ENCODE data around the gene LARP1B. TPM values are rescaled to one million over a fixed set of nuclear protein-coding genes. Genes with fewer than 3 reads are reported as not detected.

Gene LARP1B
- total RNA-seq, 2 experiments from 2014 or later: 17.6 to 18.9 TPM

Other genes starting within 250 kb of the LARP1B start
- 10 to 100 TPM; 44.7 to 52.3 TPM for gene PLK4, start 180.4 kb upstream of the LARP1B start, total RNA-seq
- 10 to 100 TPM; 11.1 to 11.2 TPM for gene MFSD8, start 96.1 kb upstream of the LARP1B start, total RNA-seq
- 10 to 100 TPM; 17.0 to 17.5 TPM for gene ABHD18, start 95.9 kb upstream of the LARP1B start, total RNA-seq
- 10 to 100 TPM; 19.2 to 22.0 TPM for gene PGRMC2, start 226.5 kb downstream of the LARP1B start, total RNA-seq